ENCODE measurements around the gene CBX8.

Gene CBX8

DNA sequence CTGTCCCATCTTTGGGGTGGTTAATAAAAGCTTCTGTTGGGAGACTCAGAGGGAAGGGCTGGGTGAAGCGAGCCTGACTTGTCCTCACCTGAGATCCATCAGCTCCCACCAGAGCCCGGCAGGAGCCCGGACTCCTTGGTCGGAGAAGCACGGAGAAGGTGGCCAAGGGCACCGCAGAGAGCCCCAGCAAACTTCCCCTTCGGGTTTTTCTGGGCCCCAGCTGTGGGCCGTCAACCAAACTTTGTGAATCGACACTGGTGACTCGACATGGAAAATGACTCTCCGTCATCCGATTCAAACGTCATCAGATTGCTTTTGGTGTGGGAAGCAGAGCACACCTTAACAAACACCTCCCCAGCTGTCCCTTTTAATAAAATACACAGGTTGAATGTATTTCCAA lies 44.7 kb downstream of the CBX8 start:
- TF ChIP-seq, protein P1, sequence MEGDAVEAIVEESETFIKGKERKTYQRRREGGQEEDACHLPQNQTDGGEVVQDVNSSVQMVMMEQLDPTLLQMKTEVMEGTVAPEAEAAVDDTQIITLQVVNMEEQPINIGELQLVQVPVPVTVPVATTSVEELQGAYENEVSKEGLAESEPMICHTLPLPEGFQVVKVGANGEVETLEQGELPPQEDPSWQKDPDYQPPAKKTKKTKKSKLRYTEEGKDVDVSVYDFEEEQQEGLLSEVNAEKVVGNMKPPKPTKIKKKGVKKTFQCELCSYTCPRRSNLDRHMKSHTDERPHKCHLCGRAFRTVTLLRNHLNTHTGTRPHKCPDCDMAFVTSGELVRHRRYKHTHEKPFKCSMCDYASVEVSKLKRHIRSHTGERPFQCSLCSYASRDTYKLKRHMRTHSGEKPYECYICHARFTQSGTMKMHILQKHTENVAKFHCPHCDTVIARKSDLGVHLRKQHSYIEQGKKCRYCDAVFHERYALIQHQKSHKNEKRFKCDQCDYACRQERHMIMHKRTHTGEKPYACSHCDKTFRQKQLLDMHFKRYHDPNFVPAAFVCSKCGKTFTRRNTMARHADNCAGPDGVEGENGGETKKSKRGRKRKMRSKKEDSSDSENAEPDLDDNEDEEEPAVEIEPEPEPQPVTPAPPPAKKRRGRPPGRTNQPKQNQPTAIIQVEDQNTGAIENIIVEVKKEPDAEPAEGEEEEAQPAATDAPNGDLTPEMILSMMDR (IDR thresholded peaks at IDR 0.05): no peak
- DNase-seq: no peak
- H3K27me3 ChIP-seq: peaks cover 0 to 89% of the 10 kb centered on the region in 2 donors
- intact Hi-C loops (cut with DNase I; ENCODE audit: low total_unique reads): no loop called here
- H3K4me3 ChIP-seq: no peak overlapping the region
- no peaks in the 10 kb centered on the region for H3K9me3 ChIP-seq
- H3K36me3 ChIP-seq: no peaks in the 10 kb centered on the region
- no peak overlapping the region for H3K27ac ChIP-seq
- H3K4me1 ChIP-seq: peaks cover 0 to 14% (median 8%) of the 10 kb centered on the region in 4 donors

DNA sequence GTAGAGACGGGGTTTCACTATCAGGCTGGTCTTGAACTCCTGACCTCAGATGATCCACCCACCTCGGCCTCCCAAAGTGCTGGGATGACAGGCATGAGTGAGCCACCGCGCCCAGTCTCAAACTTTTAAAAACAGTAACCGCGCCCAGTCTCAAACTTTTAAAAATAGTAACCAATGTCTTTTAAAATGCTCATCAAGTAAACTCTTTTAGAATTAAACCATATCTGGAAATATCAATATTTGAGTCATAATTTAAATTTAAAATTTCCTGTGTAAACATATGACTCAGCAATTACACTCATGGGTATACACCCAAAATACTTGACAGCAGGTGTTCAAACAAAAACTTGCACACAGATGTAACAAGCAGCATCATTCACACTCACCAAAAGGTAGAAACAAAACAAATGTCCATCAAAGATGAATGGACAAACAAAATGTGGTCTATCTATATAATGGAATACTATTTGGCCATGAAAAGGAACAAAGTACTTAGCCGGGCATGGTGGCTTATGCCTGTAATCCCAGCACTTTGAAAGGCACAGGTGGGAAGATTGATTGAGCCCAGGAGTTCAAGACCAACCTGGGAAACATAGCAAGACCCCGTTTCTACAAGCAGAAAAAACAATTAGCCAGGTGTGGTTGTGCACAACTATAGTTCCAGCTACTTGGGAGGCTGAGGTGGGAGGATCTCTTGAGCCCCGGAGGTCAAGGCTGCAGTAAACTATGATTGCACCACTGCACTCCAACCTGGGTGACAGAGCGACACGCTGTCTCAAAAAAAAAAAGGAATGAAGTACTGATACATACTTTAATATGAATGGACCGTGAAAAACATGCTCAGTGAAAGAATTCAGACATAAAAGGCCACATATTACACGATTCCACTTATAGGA lies 46.0 kb downstream of the CBX8 start:
- no peak for DNase-seq
- intact Hi-C loops (cut with DNase I; ENCODE audit: low total_unique reads): no loop called here
- H3K27me3 ChIP-seq: peaks cover 0 to 90% of the 10 kb centered on the region in 2 donors

DNA sequence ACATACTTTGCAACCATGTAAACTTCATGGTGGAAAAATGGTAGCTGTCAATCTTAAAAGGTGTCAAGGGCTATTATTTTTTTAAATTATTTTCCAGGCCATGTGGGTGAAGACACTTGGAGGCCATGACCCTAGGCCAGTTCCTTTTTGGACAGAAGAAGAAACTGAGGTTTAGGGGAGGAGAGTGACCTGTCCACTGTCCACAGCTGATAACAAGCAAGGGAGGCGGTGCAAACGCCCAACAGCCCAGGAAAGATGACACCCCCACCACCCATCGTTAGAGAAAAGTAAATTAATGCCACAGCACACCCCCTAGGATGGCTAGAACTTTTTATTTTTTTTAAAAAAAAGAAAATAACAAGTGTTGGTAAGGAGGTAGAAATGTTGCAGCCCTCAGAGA lies 46.9 kb downstream of the CBX8 start:
- no peaks in the 10 kb centered on the region for H3K9me3 ChIP-seq
- no peaks in the 10 kb centered on the region for H3K36me3 ChIP-seq
- DNase-seq: no peak
- H3K4me1 ChIP-seq: peaks cover 0 to 17% (median 8%) of the 10 kb centered on the region in 4 donors
- peaks cover 0 to 91% of the 10 kb centered on the region in 2 donors for H3K27me3 ChIP-seq
- H3K27ac ChIP-seq: no peak overlapping the region
- H3K4me3 ChIP-seq: no peak overlapping the region
- intact Hi-C loops (cut with DNase I; ENCODE audit: low total_unique reads): loop anchor here (5.0 kb wide), 1 partner anchor 242 kb away; no protein-coding TSS in a partner anchor
- TF ChIP-seq, protein P1 (IDR thresholded peaks at IDR 0.05): no peak

More for the DNA sequence above, 46.0 kb downstream of the CBX8 start:
- H3K4me1 ChIP-seq: peaks cover 0 to 17% (median 8%) of the 10 kb centered on the region in 4 donors
- H3K27ac ChIP-seq: no peak overlapping the region
- H3K9me3 ChIP-seq: no peaks in the 10 kb centered on the region
- no peak overlapping the region for H3K4me3 ChIP-seq
- TF ChIP-seq, protein P1 (IDR thresholded peaks at IDR 0.05): no peak
- H3K36me3 ChIP-seq: no peaks in the 10 kb centered on the region

DNA sequence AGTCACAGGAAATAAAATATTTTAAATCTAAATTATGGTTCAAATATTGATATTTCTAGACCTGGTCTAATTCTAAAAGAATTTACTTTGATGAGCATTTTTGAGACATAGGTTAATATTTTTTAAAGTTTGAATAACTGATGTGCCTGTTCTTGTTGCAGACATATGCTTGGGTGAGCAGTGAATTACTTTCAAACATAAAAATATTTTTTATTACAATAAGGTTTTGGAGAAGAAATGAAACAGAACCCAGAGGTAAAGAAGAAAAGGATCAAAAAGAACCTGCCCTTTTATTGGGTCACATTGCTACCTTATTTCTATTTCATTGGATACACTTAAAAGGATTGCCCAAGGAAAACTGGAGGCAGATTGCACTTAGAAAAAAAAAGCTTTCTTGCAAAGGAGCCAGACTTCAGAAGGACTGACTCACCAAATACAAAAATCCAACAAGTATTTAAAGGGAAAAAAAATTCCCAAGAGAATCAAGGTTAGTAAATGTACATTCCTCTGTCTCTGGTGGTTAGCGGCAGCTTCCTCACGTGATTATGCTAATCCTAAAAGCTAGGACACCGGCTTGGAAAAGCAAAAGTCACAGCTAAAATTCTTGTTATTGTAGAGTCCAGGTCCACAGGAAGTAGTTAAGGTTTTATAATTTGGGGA lies 47.6 kb downstream of the CBX8 start:
- TF ChIP-seq, protein P1 (IDR thresholded peaks at IDR 0.05): no peak
- no peaks in the 10 kb centered on the region for H3K36me3 ChIP-seq
- H3K27ac ChIP-seq: no peak overlapping the region
- no peak for DNase-seq
- peaks cover 0 to 17% (median 8%) of the 10 kb centered on the region in 4 donors for H3K4me1 ChIP-seq
- intact Hi-C loops (cut with DNase I; ENCODE audit: low total_unique reads): loop anchor here (5.0 kb wide), 1 partner anchor 243 kb away; no protein-coding TSS in a partner anchor
- peaks cover 0 to 88% of the 10 kb centered on the region in 2 donors for H3K27me3 ChIP-seq
- H3K4me3 ChIP-seq: no peak overlapping the region
- no peaks in the 10 kb centered on the region for H3K9me3 ChIP-seq

DNA sequence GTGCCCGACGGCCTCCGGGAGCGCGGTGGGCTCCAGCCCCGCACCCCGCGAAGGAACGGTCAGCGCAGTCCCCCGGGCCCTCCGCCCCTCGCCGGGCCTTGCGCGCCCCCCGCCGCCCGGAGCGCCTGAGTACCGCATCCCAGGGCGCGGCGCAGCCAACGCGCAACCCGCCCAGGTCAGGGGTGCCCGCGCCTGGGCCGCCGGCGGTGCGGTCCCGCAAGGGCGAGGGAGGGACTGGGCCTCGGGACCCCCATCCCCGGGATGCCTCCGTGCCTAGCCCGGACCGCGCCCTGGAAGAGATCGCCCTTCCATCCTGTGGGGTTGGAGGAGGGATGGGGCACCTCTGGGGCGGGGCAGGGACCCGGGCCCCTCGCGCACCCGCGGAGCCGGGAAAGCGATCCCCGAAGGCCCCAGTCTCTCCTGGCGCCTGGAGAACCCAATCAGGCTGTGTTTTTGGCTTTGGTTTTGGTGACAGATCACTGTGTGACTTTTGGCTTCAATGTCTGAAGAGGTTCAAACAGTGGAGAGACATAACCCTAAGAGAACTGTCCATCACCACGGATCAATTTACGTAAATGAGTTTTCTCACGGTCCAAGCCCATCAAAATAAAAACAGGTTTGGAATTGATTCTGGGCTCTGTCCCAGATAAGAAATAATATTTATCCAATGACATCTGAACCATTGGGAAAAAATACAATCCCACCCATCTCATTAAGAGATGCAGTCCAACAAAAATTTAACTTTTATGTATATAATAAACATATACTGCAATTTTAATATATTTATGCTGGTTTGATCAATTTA lies 48.4 kb downstream of the CBX8 start:
- Histone ChIP-seq H3K4me1 (peaks cover 0 to 17% (median 8%) of the 10 kb centered on the region in 4 donors), H3K27me3 (peaks cover 0 to 84% of the 10 kb centered on the region in 2 donors), H3K4me3 (no peak overlapping the region), H3K9me3 (no peaks in the 10 kb centered on the region), H3K36me3 (no peaks in the 10 kb centered on the region), H3K27ac (no peak overlapping the region)
- TF ChIP-seq, protein P1 (IDR thresholded peaks at IDR 0.05): no peak
- no peak for DNase-seq
- intact Hi-C loops (cut with DNase I; ENCODE audit: low total_unique reads): loop anchor here (5.0 kb wide), 1 partner anchor 244 kb away; no protein-coding TSS in a partner anchor
